GM18517 (cell line): ENCODE measurements around the gene CGB2.
"Not testable (repeated sequence)": the region's sequence is repeated elsewhere in the genome, so short reads cannot be mapped to it uniquely, and the experiment has no call there.

Experiments
- ATAC-seq: cut with Tn5 transposase; IDR thresholded peaks from one replicate; pipeline ENCODE4 v1.9.1; 2021; ENCODE audit warnings: mild to moderate bottlenecking, moderate library complexity; ENCODE audit not compliant: unreplicated experiment

Gene CGB2

DNA sequence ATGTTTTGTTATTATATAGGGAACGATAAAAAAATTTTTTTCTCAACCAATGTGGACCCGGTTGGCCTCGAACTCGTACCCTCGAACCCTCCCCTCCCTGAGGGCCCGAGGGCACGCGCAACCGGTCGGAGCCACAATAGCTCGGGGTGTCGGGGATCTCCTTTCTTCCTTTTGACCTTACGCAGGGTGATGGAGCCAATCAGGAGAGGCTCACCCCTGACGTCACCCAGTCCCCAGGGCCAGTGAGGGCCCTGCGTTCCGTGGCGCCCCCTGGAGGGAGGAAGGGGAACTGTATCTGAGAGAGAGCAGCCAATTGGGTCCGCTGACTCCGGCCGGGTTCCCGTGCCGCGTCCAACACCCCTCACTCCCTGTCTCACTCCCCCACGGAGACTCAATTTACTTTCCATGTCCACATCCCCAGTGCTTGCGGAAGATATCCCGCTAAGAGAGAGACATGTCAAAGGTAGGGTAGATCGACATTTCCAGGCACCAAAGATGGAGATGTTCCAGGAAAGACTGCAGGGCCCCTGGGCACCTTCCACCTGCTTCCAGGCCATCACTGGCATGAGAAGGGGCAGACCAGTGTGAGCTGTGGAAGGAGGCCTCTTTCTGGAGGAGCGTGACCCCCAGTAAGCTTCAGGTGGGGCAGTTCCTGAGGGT, at the start of gene CGB2:
Gene CGB2 (plus strand): TSS at position 249 of the 660 bp plus-strand sequence. CDS start 206 bp downstream, at position 455.
- not testable (repeated sequence) for ATAC-seq

DNA sequence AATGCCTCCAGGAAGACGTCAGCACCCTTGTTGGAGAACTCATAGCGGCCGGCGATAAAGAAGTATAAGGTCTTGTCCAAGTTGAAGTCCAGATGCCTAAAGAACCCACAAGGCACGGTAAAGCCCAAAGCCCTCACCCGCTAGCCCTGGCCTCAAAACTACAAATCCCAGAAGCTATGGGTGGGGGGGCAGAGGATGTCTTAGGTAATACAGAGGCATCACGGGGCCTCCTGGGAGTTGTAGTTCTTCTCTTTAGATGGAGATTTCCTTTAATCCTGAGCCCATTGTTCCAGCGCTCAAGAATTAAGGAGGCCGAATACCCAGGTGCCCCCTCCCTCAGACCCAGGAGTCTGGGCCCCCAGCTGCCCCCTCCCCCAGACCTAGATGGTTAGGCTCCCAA, 49.4 kb upstream of the CGB2 start:
- ATAC-seq = no peak

DNA sequence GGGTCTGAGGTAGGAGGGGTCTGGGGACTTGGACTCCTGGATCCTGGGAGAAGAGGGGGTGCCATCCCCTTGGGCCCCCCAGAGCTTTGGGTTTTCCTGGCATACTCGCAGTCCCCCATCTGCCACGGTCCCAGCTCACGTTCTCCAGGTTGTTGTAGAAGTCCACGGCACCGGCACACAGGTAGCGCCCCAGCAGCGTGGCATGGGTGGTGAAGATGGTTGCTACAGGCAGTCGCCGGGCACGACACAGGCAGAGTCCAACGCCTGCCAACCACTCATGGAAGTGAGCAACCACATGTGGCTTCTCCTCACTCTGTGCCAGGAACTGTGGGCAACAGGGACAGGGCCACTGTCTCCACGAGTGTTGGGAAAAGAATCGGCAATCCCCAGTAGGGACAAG, 46.0 kb upstream of the CGB2 start:
- ATAC-seq = no peak

DNA sequence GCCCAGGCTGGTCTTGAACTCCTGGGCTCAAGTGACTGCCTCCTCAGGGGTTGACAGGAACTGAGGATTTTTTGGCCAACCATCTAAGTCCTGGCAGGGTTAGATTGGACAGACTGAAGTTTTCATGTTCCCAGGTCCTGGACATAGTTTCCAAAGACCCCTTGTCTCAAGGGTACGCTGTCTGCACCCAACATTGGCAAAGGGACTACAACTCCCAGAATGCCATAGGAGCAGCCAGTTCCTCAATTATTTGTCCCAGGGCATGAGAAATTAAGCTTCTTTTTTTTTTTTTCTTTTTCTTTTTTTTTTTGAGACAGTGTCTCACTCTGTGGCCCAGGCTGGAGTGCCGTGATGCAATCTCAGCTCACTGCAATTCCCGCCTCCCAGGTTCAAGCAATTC, 45.5 kb upstream of the CGB2 start:
- ATAC-seq = no peak

DNA sequence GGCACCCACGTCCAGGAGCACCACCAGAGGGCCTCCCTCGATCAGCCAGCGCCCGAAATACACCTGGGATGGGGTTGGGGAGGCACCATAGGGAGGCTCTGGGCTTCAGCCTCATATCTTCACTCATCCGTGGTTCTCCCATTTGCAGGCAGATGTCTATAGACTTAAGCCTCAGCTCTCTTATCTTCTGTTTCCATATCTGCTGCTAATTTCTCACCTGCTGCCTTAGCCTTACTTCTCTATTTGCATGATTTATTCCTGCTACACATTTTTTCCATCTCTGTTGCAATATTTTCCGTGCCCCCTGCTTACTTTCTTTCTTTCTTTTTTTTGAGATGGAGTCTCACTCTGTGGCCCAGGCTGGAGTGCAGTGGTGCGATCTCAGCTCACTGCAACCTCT, 44.4 kb upstream of the CGB2 start:
- no peak for ATAC-seq

DNA sequence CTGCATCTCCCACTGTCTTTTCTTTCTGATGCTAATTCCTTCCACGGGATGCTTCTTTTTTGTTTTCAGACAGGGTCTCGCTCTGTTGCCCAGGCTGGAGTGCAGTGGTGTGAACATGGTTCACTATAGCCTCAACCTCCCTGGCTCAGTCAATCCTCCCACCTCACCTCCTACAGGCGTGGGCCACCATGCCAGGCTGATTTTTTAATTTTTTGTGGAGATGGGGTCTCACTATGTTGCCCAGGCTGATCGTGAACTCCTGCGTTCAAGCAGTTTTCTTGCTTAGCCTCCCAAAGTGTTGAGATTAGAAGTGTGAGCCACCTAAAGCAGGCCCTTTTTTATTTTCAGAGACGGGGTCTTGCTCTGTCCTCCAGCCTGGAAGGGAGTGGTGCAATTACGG, 43.4 kb upstream of the CGB2 start:
- ATAC-seq = no peak

DNA sequence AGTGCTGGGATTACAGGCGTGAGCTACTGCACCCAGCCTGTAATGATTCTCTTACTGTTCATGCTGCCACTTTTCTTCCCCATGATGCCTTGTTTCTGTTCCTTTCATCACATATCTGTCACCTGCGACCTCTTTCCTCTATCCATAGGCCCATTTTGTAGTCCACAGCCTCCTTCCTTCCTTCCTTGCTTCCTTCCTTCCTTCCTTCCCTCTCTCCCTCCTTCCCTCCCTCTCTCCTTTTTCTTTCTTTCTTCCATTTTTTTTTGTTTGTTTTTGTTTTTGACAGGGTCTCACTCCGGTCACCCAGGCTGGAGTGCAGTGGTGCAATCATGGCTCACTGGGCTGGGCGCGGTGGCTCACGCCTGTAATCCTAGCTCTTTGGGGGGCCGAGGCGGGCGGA, 42.8 kb upstream of the CGB2 start:
- no peak for ATAC-seq

DNA sequence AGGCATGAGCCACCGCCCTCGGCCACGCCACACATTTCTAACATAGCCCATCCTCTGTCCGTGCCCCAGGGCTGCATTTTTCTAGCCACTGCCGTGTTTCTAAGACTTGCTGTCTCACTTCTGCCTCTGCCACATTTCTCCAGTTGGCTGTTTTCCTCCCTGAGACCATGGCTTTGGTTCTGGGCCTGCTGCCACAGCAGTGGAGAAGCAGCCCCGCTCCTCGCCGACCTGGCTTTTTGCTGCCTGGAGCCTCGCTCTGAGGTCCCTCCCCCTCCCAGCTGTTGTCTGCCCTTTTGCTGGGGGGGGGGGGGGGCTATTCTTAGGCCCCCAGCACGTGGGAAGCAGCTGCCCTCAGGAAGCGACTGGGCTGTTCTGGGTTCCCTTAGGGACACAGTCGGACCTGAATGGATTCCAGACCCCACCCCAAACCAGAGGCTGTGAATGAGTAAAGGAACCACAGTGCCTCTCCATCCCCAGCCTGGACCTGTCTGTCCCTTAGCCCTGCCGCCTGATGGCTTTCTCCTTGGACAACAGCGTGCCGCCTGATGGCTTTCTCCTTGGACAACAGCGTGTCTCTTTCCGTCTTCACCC, 41.9 kb upstream of the CGB2 start:
- no peak for ATAC-seq

DNA sequence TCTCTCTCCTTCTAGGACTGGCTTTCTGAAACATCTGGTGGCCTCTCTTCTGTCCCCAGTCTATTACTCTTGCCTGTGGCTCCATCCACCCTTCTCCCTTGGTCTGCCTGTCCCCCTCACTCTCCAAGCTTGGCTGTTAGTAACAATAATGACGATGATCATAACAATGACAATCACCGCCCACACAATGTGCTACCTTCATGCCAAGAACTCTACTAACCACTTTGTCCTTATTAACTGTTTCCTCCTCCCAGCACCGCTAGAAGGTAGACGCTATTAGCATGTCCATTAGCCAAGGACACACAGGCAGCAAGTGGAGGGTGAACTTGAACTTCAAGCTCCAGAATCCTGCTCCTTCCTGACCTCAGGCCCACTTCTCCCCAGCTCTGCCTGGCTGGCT, 41.3 kb upstream of the CGB2 start:
- ATAC-seq = no peak

DNA sequence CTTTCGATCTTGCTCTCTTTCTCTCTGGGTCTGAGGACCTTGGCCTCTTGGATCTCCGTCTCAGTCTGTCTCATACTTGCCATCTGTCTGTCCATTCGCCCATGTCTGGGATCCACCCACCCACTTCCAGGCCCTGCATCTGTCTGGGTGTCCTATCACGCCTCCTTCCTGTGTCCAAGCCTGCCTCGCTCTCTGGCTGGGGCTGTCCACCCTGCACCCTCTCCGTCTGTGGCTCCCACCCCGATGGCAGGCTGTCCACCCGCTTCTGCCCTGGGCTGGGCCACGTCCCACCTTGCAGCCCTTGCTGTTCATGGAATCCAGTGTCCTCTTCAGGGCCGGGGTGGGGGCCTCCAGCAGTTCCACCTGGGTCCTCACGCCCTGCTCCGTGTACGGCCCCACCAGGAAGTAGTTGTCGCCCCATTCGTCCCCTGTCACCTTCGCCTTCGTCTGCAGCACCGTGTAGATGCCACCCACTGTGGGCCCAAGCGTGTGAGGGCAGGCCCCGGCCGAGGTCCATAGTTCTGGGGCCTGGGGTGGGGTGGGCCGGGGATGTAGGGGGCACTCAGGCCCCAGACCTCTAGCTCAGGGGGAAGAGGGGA, 40.6 kb upstream of the CGB2 start:
- ATAC-seq = no peak

DNA sequence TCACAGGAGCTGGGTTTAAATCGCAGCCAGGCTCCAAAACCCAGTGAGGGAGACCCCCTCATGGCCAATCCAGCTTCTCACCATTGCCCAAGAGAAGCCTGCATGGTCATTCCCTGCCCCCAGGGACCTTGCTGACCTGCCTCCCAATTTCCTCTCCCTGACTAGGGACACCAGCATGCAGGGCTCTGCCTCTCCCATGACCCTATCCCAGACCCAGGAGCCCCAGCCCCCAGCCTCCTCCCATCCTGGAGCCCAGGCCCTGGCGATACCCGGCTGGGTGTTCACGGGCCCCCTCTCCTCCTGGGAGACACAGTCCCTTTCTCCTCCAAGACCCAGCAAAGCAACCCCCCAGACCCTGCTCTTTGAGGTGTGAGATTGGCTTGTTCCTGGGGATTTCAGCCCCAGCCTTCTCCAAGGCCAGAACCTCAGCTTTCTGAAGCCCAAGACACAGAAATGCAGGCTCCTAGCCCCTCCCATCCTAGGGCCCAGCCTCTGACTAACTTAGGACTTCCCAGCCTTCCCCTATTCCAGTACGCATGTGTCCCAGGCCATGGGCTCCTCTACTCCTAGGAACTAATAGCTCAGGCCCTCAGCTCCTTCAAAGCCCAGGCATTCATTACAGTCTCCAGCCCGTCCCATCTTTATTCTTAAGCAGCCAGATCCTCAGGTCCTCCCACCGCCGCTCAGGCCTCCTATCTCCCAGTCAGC, 39.7 kb upstream of the CGB2 start:
- ATAC-seq = no peak

DNA sequence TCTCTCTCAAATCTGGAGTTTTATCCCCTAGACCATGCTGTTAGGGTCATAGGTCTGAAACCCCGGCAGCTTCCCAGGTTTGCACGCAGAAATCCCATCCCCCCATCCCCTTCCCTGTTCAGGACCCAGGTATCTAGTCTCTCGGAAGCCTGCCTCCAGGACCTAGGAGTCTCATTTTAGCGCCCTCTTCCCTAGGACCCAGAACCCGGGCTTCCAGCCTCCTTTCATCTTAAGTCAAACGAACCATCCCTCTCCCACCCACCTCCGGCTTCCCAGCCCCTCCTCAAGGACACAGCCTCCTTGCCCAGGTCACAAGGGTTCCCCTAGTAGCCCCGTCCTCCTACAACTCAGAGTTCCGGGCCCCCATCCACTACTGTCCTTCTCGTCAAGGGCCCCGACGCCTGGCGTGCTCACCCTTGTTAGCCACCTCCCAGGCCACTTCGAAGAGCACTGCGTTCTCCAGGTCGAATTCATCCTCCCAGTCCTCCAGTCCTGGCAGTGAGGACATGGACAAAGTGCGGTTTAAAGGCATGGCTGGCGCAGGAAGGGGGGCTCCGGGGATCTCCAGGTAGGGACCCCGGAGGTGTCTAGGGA, 39.0 kb upstream of the CGB2 start:
- no peak for ATAC-seq

DNA sequence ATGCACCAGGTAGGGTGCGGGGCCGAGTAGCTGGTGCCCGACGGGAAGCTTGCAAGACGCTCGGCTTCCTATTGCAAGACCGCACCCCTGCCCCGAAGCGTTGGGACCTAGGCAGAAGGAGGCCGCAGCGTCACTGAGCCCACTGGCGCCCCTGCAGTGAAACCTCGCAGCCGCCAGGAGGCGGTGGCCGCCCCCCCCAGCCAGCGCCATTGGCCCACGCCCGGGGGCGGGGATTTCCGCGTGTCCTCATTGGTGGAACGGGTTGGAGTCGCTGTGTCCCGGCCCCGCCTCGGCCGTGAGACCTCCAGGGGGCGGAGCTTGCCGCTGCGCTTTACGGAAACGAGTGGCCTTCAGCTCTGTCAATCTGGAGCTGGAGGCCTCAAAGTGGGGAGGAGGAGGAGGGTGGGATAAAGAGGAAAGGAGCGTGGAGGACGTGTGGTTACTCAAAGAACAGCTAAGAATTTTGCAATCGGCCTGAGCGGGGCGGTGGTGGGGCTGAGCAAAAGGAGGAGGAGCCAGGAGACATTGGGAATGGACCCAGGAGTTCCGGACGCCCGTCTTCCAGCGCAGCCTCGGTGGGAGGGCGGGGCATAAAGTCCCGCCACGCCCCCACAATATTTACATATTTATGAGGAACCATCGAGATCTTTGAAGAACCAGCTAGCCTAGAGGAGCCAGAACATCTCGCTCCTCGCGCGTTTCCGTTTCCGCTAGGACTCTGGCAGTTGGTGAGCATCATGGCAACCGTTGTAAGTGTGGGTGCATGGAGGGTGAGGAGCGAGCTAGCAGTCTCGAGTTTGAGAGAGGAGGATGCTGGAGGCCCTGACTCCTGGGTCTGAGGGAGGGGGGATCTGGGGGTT, 38.3 kb upstream of the CGB2 start, which contains the start of the genes GYS1 and RUVBL2:
Gene GYS1 (minus strand): TSS at position 135 of the 860 bp plus-strand sequence. CDS start 197 bp downstream, outside the sequence.
Gene RUVBL2 (plus strand): TSS at position 713 of the 860 bp plus-strand sequence. CDS start 25 bp downstream, at position 738.
- ATAC-seq = peak; percentile 87

DNA sequence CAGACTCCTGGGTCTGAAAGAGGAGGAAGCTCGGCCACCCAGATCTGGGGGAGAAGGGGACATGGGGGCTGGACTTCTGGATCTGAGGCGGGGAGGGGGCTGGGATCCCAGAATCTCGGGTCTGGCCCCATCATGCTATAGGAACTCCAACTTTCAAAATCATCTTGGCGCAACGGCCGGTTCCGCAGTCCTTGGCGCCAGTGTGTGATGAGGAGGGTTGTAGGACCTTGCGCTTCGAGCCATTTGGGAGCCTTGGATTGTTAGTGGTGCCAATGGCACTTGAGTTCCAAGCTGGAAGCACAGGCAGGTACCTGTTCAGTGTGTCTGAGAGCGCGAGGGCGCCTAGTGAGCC, 37.7 kb upstream of the CGB2 start:
- ATAC-seq = no peak

DNA sequence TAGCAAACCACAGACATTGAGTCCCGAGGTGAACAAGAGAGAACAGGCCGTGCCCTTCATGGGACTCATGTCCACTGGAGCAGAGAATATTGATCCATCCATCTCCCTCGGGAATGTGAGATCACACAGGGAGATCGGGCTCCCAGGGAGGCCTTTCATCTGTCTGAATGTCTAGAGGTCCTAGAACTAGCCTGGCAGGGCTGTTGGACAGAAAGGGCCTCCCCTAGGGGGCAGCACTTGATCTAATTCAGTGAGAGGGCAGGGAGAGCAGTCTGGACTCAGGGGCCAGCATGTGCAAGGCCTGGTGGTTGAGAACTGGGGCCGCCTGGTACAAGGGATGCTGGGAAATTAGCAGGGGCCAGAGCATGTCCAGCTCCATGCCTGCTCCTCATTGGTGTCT, 33.7 kb upstream of the CGB2 start:
- no peak for ATAC-seq

DNA sequence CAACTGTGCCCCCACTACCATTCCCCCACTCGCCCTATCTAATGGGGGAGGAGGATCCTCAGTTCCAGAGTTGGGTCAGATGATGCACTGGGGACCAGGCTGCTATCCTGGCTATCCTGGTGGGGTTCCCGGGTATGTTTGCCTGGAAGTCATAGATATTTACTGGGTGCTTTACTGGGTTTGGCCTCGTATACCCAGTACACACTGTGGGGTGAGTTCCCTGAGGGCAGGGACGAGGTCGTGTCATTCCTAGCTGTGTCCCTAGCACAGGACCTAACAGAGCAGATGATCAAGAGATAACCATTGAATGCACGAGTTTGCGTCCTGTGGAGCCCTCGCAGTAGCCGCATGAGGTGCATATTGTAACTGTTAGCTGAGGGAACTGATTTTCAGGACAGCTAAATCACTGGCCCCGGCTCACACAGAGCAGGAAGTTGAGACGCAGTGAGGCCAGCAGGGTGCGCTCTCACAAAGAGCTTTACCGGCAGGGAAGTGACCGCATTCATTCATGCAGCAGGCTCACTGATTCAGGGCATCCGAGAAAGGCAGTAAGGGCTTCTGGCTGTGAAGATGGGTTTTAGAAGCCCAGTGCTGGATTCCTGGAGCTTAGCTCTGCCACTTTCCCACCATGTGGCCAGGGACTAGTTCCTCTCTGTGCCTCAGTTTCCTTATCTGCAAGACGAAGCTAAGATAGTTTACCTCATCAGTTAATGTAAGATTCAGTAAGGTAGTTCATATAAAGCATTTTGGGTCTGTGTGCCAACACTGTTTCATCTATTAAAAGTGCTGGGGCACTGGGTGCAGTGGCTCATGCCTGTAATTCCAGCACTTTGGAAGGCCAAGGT, 32.0 kb upstream of the CGB2 start:
- ATAC-seq = no peak

DNA sequence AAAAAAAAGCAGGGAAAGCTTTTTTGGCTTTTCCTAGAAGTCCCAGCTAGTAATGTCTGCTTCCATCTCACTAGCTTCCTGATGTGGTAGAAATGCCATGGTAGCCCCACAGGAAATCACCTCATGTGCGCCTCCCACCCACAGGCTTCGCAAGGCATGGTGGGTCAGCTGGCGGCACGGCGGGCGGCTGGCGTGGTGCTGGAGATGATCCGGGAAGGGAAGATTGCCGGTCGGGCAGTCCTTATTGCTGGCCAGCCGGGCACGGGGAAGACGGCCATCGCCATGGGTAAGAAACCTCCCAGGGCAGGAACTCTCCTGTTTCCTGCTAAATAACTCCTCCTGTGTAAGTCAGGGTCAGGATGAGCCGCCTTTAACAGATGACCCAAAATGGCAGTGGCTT, 27.6 kb upstream of the CGB2 start:
- no peak for ATAC-seq

DNA sequence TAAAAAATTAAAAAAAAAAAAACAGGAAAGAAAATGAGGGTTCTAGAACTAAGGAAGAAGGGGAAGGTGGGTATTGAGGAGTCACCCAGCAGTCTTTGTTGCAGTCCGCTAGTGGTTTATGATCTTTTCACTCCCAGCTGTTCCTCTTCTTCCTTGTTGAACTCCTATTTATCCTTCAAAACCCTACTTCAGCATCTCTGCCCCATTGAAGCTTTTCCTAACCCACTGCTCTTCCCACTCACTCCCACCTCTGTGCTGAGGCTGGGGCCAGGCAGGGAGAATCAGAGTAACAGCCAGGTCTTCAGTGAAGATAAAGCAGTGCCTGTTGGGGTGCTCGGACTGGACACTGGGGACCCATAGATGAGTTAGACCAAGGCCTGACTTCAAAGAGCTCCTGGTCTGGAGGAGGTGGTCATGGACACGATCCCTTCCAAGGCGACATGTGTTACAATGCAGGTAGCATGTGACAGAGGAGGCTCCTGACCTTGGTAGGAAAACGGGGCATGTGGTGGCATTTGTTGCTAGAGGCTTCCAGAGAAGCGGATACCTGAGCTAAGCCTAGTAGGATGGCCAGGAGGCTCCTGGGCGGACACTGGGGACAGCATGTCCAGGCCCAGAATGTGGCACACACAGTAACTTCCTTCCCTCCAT, 26.6 kb upstream of the CGB2 start:
- ATAC-seq = no peak

DNA sequence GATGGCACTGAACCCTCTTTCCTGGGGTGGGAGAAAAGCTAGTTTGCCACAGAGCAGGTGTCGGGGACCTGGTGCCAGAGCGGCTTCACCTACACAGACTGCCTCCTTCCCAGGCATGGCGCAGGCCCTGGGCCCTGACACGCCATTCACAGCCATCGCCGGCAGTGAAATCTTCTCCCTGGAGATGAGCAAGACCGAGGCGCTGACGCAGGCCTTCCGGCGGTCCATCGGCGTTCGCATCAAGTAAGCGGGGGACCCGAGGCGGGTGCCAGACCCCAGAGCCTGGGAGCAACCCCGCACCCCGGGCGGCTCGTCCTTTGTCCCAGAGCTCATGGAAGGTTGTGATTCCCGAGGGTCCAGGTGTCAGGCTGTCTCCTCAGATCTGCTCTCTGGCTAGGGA, 24.8 kb upstream of the CGB2 start:
- ATAC-seq = no peak
